Activated naive CD4-positive, alpha-beta T cell treated with anti-CD3 and anti-CD28 coated beads, Interleukin-2, amount 50 U/mL, for 24 hours (primary cell): ENCODE results near the gene HEBP2.
"Not testable (repeated sequence)": the region's sequence is repeated elsewhere in the genome, so short reads cannot be mapped to it uniquely, and the experiment has no call there.

Experiments used
- H3K27ac Mint-ChIP-seq: one replicate; pipeline ENCODE4 v1.8.0; 2021; ENCODE audit warnings: mild to moderate bottlenecking, mixed read lengths
- H3K27me3 Mint-ChIP-seq: one replicate; pipeline ENCODE4 v1.8.0; 2021; ENCODE audit warnings: mixed read lengths
- H3K36me3 Mint-ChIP-seq: one replicate; pipeline ENCODE4 v1.8.0; 2021; ENCODE audit warnings: mixed read lengths
- H3K4me1 Mint-ChIP-seq: one replicate; pipeline ENCODE4 v1.8.0; 2021; ENCODE audit warnings: mixed read lengths
- H3K4me3 Mint-ChIP-seq: one replicate; pipeline ENCODE4 v1.8.0; 2021; ENCODE audit warnings: mild to moderate bottlenecking, mixed read lengths
- H3K9me3 Mint-ChIP-seq: one replicate; pipeline ENCODE4 v1.8.0; 2021; ENCODE audit warnings: mixed read lengths

The HEBP2 gene

GRCh38 chr6:138403801-138404665 lies at the start of gene HEBP2:
Gene HEBP2 (plus strand): TSS chr6:138404223. CDS start chr6:138404496, 273 bp downstream.
- H3K27ac Mint-ChIP-seq, result peak within 1 kb of the TSS; percentile 71
- H3K4me3 Mint-ChIP-seq, result peak within 1 kb of the TSS; percentile 81
- H3K4me1 Mint-ChIP-seq, result peaks cover 22% of the 10 kb centered on the region
- H3K36me3 Mint-ChIP-seq, result peaks cover 4% of the 10 kb centered on the region
- H3K27me3 Mint-ChIP-seq, result no peaks in the 10 kb centered on the region
- no peaks in the 10 kb centered on the region for H3K9me3 Mint-ChIP-seq

GRCh38 chr6:138357928-138358327 lies 46.1 kb upstream of the HEBP2 start:
- no peak overlapping the region for H3K4me3 Mint-ChIP-seq
- no peaks in the 10 kb centered on the region for H3K36me3 Mint-ChIP-seq
- H3K27ac Mint-ChIP-seq, result no peak overlapping the region
- H3K9me3 Mint-ChIP-seq, result no peaks in the 10 kb centered on the region
- no peaks in the 10 kb centered on the region for H3K4me1 Mint-ChIP-seq
- peaks cover 5% of the 10 kb centered on the region for H3K27me3 Mint-ChIP-seq

- H3K9me3 Mint-ChIP-seq, H3K27ac Mint-ChIP-seq, H3K27me3 Mint-ChIP-seq, H3K36me3 Mint-ChIP-seq, H3K4me1 Mint-ChIP-seq, H3K4me3 Mint-ChIP-seq: not testable (repeated sequence)
Measured at GRCh38 chr6:138368684-138369083, 35.3 kb upstream of the HEBP2 start.

- Mint-ChIP-seq H3K9me3 (no peaks in the 10 kb centered on the region), H3K36me3 (no peaks in the 10 kb centered on the region), H3K4me3 (no peak overlapping the region), H3K27me3 (no peaks in the 10 kb centered on the region), H3K4me1 (peaks cover 6% of the 10 kb centered on the region), H3K27ac (no peak overlapping the region)
Measured at GRCh38 chr6:138370631-138371451, 33.2 kb upstream of the HEBP2 start.

GRCh38 chr6:138371452-138371711 lies 32.6 kb upstream of the HEBP2 start:
- Mint-ChIP-seq H3K27ac (no peak overlapping the region), H3K9me3 (no peaks in the 10 kb centered on the region), H3K27me3 (no peaks in the 10 kb centered on the region), H3K4me1 (peaks cover 6% of the 10 kb centered on the region), H3K4me3 (no peak overlapping the region), H3K36me3 (no peaks in the 10 kb centered on the region)

GRCh38 chr6:138371720-138372119 lies 32.3 kb upstream of the HEBP2 start:
- Mint-ChIP-seq H3K4me1 (peaks cover 6% of the 10 kb centered on the region), H3K27ac (no peak overlapping the region), H3K27me3 (no peaks in the 10 kb centered on the region), H3K36me3 (no peaks in the 10 kb centered on the region), H3K9me3 (no peaks in the 10 kb centered on the region), H3K4me3 (no peak overlapping the region)

- Mint-ChIP-seq H3K27ac (no peak overlapping the region), H3K9me3 (no peaks in the 10 kb centered on the region), H3K27me3 (no peaks in the 10 kb centered on the region), H3K4me1 (peaks cover 6% of the 10 kb centered on the region), H3K36me3 (no peaks in the 10 kb centered on the region), H3K4me3 (no peak overlapping the region)
Measured at GRCh38 chr6:138372711-138373463, 31.1 kb upstream of the HEBP2 start.

GRCh38 chr6:138374230-138374629 lies 29.8 kb upstream of the HEBP2 start:
- Mint-ChIP-seq H3K4me1 (peaks cover 6% of the 10 kb centered on the region), H3K4me3 (no peak overlapping the region), H3K27me3 (no peaks in the 10 kb centered on the region), H3K36me3 (no peaks in the 10 kb centered on the region), H3K9me3 (no peaks in the 10 kb centered on the region), H3K27ac (no peak overlapping the region)

GRCh38 chr6:138374815-138375214 lies 29.2 kb upstream of the HEBP2 start:
- Mint-ChIP-seq H3K27me3 (no peaks in the 10 kb centered on the region), H3K4me1 (peaks cover 6% of the 10 kb centered on the region), H3K9me3 (no peaks in the 10 kb centered on the region), H3K4me3 (no peak overlapping the region), H3K27ac (no peak overlapping the region), H3K36me3 (no peaks in the 10 kb centered on the region)

- Mint-ChIP-seq H3K4me3 (no peak overlapping the region), H3K27me3 (no peaks in the 10 kb centered on the region), H3K36me3 (no peaks in the 10 kb centered on the region), H3K27ac (no peak overlapping the region), H3K9me3 (no peaks in the 10 kb centered on the region), H3K4me1 (peaks cover 6% of the 10 kb centered on the region)
Measured at GRCh38 chr6:138377042-138377441, 27.0 kb upstream of the HEBP2 start.

GRCh38 chr6:138377844-138378243 lies 26.2 kb upstream of the HEBP2 start, which contains the start of gene SMIM28:
Gene SMIM28 (plus strand): TSS chr6:138377905. CDS start chr6:138378073, 168 bp downstream.
- Mint-ChIP-seq H3K36me3 (no peaks in the 10 kb centered on the region), H3K4me3 (no peak within 1 kb of the TSS), H3K27ac (no peak within 1 kb of the TSS), H3K9me3 (no peaks in the 10 kb centered on the region), H3K27me3 (no peaks in the 10 kb centered on the region), H3K4me1 (peaks cover under 1% of the 10 kb centered on the region)

GRCh38 chr6:138378463-138378862 lies 25.6 kb upstream of the HEBP2 start:
- Mint-ChIP-seq H3K4me1 (no peaks in the 10 kb centered on the region), H3K27ac (no peak overlapping the region), H3K27me3 (no peaks in the 10 kb centered on the region), H3K9me3 (no peaks in the 10 kb centered on the region), H3K36me3 (no peaks in the 10 kb centered on the region), H3K4me3 (no peak overlapping the region)

- Mint-ChIP-seq H3K27me3 (peaks cover 1% of the 10 kb centered on the region), H3K27ac (peak overlapping the region; percentile 59), H3K9me3 (no peaks in the 10 kb centered on the region), H3K4me3 (no peak overlapping the region), H3K4me1 (no peaks in the 10 kb centered on the region), H3K36me3 (no peaks in the 10 kb centered on the region)
Measured at GRCh38 chr6:138382498-138383265, 21.3 kb upstream of the HEBP2 start.

- peaks cover 1% of the 10 kb centered on the region for H3K27me3 Mint-ChIP-seq
- no peaks in the 10 kb centered on the region for H3K9me3 Mint-ChIP-seq
- no peak overlapping the region for H3K27ac Mint-ChIP-seq
- H3K36me3 Mint-ChIP-seq, result no peaks in the 10 kb centered on the region
- H3K4me3 Mint-ChIP-seq, result no peak overlapping the region
- H3K4me1 Mint-ChIP-seq, result no peaks in the 10 kb centered on the region
Measured at GRCh38 chr6:138383776-138384175, 20.2 kb upstream of the HEBP2 start.

GRCh38 chr6:138386897-138387296 lies 17.1 kb upstream of the HEBP2 start:
- H3K4me1 Mint-ChIP-seq, result no peaks in the 10 kb centered on the region
- peaks cover 2% of the 10 kb centered on the region for H3K27me3 Mint-ChIP-seq

More at GRCh38 chr6:138386897-138387296, 17.1 kb upstream of the HEBP2 start:
- Mint-ChIP-seq H3K4me3 (no peak overlapping the region), H3K27ac (no peak overlapping the region), H3K36me3 (no peaks in the 10 kb centered on the region), H3K9me3 (no peaks in the 10 kb centered on the region)
